Measurements from ENCODE around the gene RALGAPA1. TPM values are rescaled to one million over a fixed set of nuclear protein-coding genes. Genes with fewer than 3 reads are reported as not detected.

The RALGAPA1 gene
- total and polyA plus RNA-seq, 2 experiments from 2014 or later = 7.5 to 22.2 TPM

DNA sequence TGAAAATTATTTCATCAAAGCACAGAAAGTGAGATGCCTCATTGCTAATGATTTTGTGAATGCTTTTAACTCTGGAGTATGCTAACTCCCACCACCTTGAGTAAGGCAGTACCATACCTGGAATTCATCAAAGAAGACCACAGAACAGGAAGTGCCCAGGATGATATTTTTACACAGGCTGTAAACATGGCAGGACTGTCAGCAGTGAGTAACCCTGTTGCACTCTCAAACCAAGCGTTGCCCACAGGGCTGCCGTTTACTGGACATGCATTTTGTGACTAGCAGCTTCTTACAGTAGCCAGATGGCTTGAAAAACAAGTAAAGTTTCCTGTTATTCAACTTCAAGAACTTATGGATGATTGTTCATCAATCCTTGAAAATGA is 42.4 kb downstream of the RALGAPA1 start:
- H3K4me3 ChIP-seq = no peak overlapping the region
- WGBS, 2 experiments (ENCODE audit: low coverage in 1 of 2, low lambda C conversion rate in 2 of 2, missing lambda C conversion rate in 2 of 2) = 74 to 80% methylated on average over 2 of the region's 2 CpGs
- no peaks in the 10 kb centered on the region for H3K4me1 ChIP-seq (ENCODE audit: insufficient read depth)
- H3F3A ChIP-seq (ENCODE audit: insufficient read depth) = no peaks in the 10 kb centered on the region; the same call in 1 of the 2 replicates
- no peak overlapping the region for H3K4me2 ChIP-seq (ENCODE audit: unreplicated experiment)
- in situ Hi-C loops (cut with MboI) = no loop called here
- no peaks in the 10 kb centered on the region for H3K27me3 ChIP-seq (replicated peaks; ENCODE audit: insufficient read depth)
- H2AFZ ChIP-seq = no peak overlapping the region
- TF ChIP-seq EZH2phosphoT487 (IDR thresholded peaks at IDR 0.05; ENCODE audit: insufficient read depth, low read depth) (no peak), EZH2 (IDR thresholded peaks at IDR 0.05; ENCODE audit: insufficient read depth, poor library complexity, severe bottlenecking) (no peak)
- no peaks in the 10 kb centered on the region for H4K20me1 ChIP-seq (ENCODE audit: insufficient read depth)
- H3K36me3 ChIP-seq (ENCODE audit: low read depth) = no peaks in the 10 kb centered on the region
- no peak overlapping the region for H3K9ac ChIP-seq
- DNase-seq = no peak
- no peaks in the 10 kb centered on the region for H3K9me3 ChIP-seq (ENCODE audit: low read depth)
- no peaks in the 10 kb centered on the region for H3K9me2 ChIP-seq (ENCODE audit: insufficient read depth)
- no peaks in the 10 kb centered on the region for H3K79me2 ChIP-seq (ENCODE audit: insufficient read depth)
- no peak overlapping the region for H3K27ac ChIP-seq

DNA sequence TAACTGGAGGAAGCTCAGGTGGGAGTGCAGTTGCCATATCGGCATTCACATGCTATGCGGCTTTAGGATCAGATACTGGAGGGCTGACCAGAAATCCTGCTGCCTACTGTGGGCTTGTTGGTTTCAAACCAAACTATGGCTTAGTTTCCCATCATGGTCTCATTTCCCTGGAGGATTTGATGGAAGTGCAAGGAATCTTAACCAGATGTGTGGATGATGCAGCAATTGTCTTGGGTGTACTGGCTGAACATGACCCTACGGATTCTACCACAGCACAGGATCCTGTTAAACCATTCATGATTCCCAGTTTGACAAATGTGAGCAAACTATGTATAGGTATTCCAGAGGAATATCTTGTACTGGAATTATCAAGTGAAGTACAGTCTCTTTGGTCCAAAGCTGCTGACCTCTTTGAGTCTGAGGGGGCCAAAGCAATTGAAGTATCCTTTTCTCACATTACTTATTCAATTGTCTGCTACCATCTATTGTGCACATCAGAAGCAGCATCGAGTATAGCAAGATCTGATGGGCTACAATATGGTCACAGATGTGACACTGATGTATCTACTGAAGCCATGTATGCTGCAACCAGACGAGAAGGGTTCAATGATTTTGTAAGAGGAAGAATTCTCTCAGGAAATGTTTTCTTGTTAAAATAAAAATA is 42.9 kb downstream of the RALGAPA1 start:
- Histone ChIP-seq H3K27me3 (replicated peaks; ENCODE audit: insufficient read depth) (no peaks in the 10 kb centered on the region), H3F3A (ENCODE audit: insufficient read depth) (no peaks in the 10 kb centered on the region; the same call in 1 of the 2 replicates), H3K9ac (no peak overlapping the region), H3K9me3 (ENCODE audit: low read depth) (no peaks in the 10 kb centered on the region), H2AFZ (no peak overlapping the region), H3K79me2 (ENCODE audit: insufficient read depth) (no peaks in the 10 kb centered on the region), H3K36me3 (ENCODE audit: low read depth) (no peaks in the 10 kb centered on the region), H3K4me1 (ENCODE audit: insufficient read depth) (no peaks in the 10 kb centered on the region), H3K4me2 (ENCODE audit: unreplicated experiment) (no peak overlapping the region), H3K27ac (no peak overlapping the region), H4K20me1 (ENCODE audit: insufficient read depth) (no peaks in the 10 kb centered on the region), H3K9me2 (ENCODE audit: insufficient read depth) (no peaks in the 10 kb centered on the region), H3K4me3 (no peak overlapping the region)
- TF ChIP-seq EZH2phosphoT487 (IDR thresholded peaks at IDR 0.05; ENCODE audit: insufficient read depth, low read depth) (no peak), EZH2 (IDR thresholded peaks at IDR 0.05; ENCODE audit: insufficient read depth, poor library complexity, severe bottlenecking) (no peak)
- WGBS, 2 experiments (ENCODE audit: low coverage in 1 of 2, low lambda C conversion rate in 2 of 2, missing lambda C conversion rate in 2 of 2) = 94 to 98% methylated on average over 5 of the region's 5 CpGs
- in situ Hi-C loops (cut with MboI) = no loop called here
- DNase-seq = no peak

DNA sequence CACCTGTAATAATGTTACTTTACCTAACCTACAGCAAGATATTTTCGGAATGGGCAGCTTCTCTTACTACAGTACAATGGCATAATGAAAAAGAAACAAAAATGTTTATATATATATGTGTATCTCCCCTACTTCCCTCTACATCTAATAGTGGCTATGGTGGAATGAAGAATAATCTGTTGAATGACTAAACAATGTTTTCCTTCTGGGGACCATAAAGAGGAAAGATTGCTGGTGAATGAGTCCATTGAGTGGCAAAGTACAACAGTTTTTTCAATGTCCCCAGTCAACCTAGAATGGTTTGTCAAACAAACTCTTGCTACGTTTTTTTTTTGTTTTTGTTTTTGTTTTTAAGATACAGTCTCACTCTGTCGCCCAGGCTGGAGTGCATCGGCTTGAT is 47.2 kb downstream of the RALGAPA1 start:
- H3K9me2 ChIP-seq (ENCODE audit: insufficient read depth) = no peaks in the 10 kb centered on the region
- no peaks in the 10 kb centered on the region for H3K27me3 ChIP-seq (replicated peaks; ENCODE audit: insufficient read depth)
- H3K4me2 ChIP-seq (ENCODE audit: unreplicated experiment) = no peak overlapping the region
- no peak overlapping the region for H3K27ac ChIP-seq
- no peaks in the 10 kb centered on the region for H3K79me2 ChIP-seq (ENCODE audit: insufficient read depth)
- no peaks in the 10 kb centered on the region for H3K4me1 ChIP-seq (ENCODE audit: insufficient read depth)
- no peak for DNase-seq
- TF ChIP-seq EZH2phosphoT487 (IDR thresholded peaks at IDR 0.05; ENCODE audit: insufficient read depth, low read depth) (no peak), EZH2 (IDR thresholded peaks at IDR 0.05; ENCODE audit: insufficient read depth, poor library complexity, severe bottlenecking) (no peak)
- no peaks in the 10 kb centered on the region for H3F3A ChIP-seq (ENCODE audit: insufficient read depth)
- no peak overlapping the region for H3K4me3 ChIP-seq
- H3K9ac ChIP-seq = no peak overlapping the region
- no peaks in the 10 kb centered on the region for H4K20me1 ChIP-seq (ENCODE audit: insufficient read depth)
- no peaks in the 10 kb centered on the region for H3K36me3 ChIP-seq (ENCODE audit: low read depth)
- in situ Hi-C loops (cut with MboI) = no loop called here
- H2AFZ ChIP-seq = no peak overlapping the region
- WGBS, 2 experiments (ENCODE audit: low coverage in 1 of 2, low lambda C conversion rate in 2 of 2, missing lambda C conversion rate in 2 of 2) = 78% methylated on average over 4 of the region's 4 CpGs
- no peaks in the 10 kb centered on the region for H3K9me3 ChIP-seq (ENCODE audit: low read depth)

DNA sequence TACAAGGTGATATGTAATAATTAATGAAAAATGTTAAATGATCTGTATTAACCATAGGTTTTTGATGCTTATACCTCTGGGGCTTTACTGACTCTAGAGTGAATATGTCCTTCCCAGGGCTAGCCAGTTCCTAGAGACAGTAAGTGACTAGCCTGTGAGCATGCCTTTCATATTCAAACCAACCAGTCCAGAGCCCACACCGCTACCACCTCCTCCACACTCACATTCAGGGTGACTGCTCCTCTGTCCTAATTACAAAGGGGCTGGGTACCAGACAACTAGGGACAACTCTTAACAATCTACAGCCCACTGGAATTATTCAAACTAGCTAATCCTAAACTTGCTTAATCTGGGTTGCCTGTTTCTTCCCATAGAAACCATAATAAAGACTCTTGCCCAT is 49.0 kb downstream of the RALGAPA1 start:
- H4K20me1 ChIP-seq (ENCODE audit: insufficient read depth) = no peaks in the 10 kb centered on the region
- WGBS, 2 experiments (ENCODE audit: low coverage in 1 of 2, low lambda C conversion rate in 2 of 2, missing lambda C conversion rate in 2 of 2) = 100% methylated on average over 1 of the region's 1 CpG
- peaks cover 12% of the 10 kb centered on the region; the same call in 1 of the 2 replicates for H3K36me3 ChIP-seq (ENCODE audit: low read depth)
- no peak overlapping the region for H3K4me3 ChIP-seq
- H3F3A ChIP-seq (ENCODE audit: insufficient read depth) = no peaks in the 10 kb centered on the region
- H2AFZ ChIP-seq = no peak overlapping the region
- no peak overlapping the region for H3K27ac ChIP-seq
- H3K9ac ChIP-seq = no peak overlapping the region
- H3K9me3 ChIP-seq (ENCODE audit: low read depth) = no peaks in the 10 kb centered on the region
- H3K27me3 ChIP-seq (replicated peaks; ENCODE audit: insufficient read depth) = no peaks in the 10 kb centered on the region
- no peaks in the 10 kb centered on the region for H3K79me2 ChIP-seq (ENCODE audit: insufficient read depth)
- no peak for DNase-seq
- TF ChIP-seq EZH2 (IDR thresholded peaks at IDR 0.05; ENCODE audit: insufficient read depth, poor library complexity, severe bottlenecking) (no peak), EZH2phosphoT487 (IDR thresholded peaks at IDR 0.05; ENCODE audit: insufficient read depth, low read depth) (no peak)
- in situ Hi-C loops (cut with MboI) = no loop called here
- H3K4me1 ChIP-seq (ENCODE audit: insufficient read depth) = no peaks in the 10 kb centered on the region
- no peaks in the 10 kb centered on the region for H3K9me2 ChIP-seq (ENCODE audit: insufficient read depth)
- no peak overlapping the region for H3K4me2 ChIP-seq (ENCODE audit: unreplicated experiment)

Data from GM23248 (cell line).